WTC11 (cell line): ENCODE measurements around the gene MGMT. TPM values are rescaled to one million over a fixed set of nuclear protein-coding genes. Genes with fewer than 3 reads are reported as not detected.
A peak's percentile ranks its signal among the peaks of the same experiment; 100 is the strongest.

Experiments
- ATAC-seq: fragments of 200-7000 bp; cut with Tn5 transposase; 2 replicates; pipeline ENCODE4 v1.10.0; 2021; ENCODE audit warnings: mild to moderate bottlenecking, moderate library complexity
- CTCF ChIA-PET: fragments of 300-600 bp; sonication (Branson Sonifier 250); formaldehyde crosslinking; loops from one replicate; lab custom pipeline; 2021; ENCODE audit warnings: antibody characterized with exemption; lab: Charles Lee
- POLR2A ChIA-PET: fragments of 350-600 bp; sonication (Branson Sonifier 250); formaldehyde crosslinking; loops from one replicate; lab custom pipeline; 2021; ENCODE audit warnings: antibody characterized with exemption; lab: Charles Lee
- DNase-seq: peaks from one replicate; pipeline ENCODE4 v3.0.0; 2021; ENCODE audit warnings: low spot score
- H3K27ac Mint-ChIP-seq: 2 replicates; pipeline ENCODE4 v1.8.0; 2021; ENCODE audit warnings: mixed read lengths
- H3K27me3 Mint-ChIP-seq: 2 replicates; pipeline ENCODE4 v1.8.0; 2021; ENCODE audit warnings: low read depth, mild to moderate bottlenecking, moderate library complexity, mixed read lengths
- H3K36me3 Mint-ChIP-seq: 2 replicates; pipeline ENCODE4 v1.8.0; 2021; ENCODE audit warnings: mixed read lengths
- H3K4me1 Mint-ChIP-seq: 2 replicates; pipeline ENCODE4 v1.8.0; 2022; ENCODE audit warnings: mixed read lengths
- H3K4me3 Mint-ChIP-seq: 2 replicates; pipeline ENCODE4 v1.8.0; 2021; ENCODE audit warnings: mild to moderate bottlenecking, moderate library complexity, mixed read lengths
- H3K9me3 Mint-ChIP-seq: 2 replicates; pipeline ENCODE4 v1.8.0; 2021; ENCODE audit warnings: mixed read lengths
- ERG ChIP-seq: fragments of 250-450 bp; sonication (Bioruptor Pico); IDR thresholded peaks from 2 replicates; pipeline ENCODE4 v1.8.0; 2021; ENCODE audit warnings: mild to moderate bottlenecking
- ESRRA ChIP-seq: sonication (generic); formaldehyde crosslinking; IDR thresholded peaks from 2 replicates; pipeline ENCODE4 v1.8.1; 2022; ENCODE audit warnings: mild to moderate bottlenecking, missing genetic modification reagents, borderline replicate concordance
- GTF2I ChIP-seq: fragments of 250-450 bp; sonication (Bioruptor Pico); conservative IDR thresholded peaks from 2 replicates; pipeline ENCODE4 v1.4.0; 2021; ENCODE audit warnings: mild to moderate bottlenecking
- IRF1 ChIP-seq: sonication (generic); formaldehyde crosslinking; IDR thresholded peaks from 2 replicates; pipeline ENCODE4 v1.8.0; 2023; ENCODE audit warnings: missing genetic modification reagents
- IRF2 ChIP-seq: sonication (generic); formaldehyde crosslinking; IDR thresholded peaks from 2 replicates; pipeline ENCODE4 v1.8.0; 2022; ENCODE audit warnings: low read depth, missing genetic modification reagents, borderline replicate concordance
- KAT7 ChIP-seq: sonication (generic); formaldehyde crosslinking; IDR thresholded peaks from 2 replicates; pipeline ENCODE4 v1.8.1; 2023; ENCODE audit warnings: missing genetic modification reagents, mild to moderate bottlenecking, borderline replicate concordance
- MYBL2 ChIP-seq: sonication (generic); formaldehyde crosslinking; IDR thresholded peaks from 2 replicates; pipeline ENCODE4 v1.8.1; 2023; ENCODE audit warnings: mild to moderate bottlenecking, moderate library complexity, missing genetic modification reagents
- NR2C2 ChIP-seq: sonication (generic); formaldehyde crosslinking; IDR thresholded peaks from 2 replicates; pipeline ENCODE4 v1.8.0; 2022; ENCODE audit warnings: mild to moderate bottlenecking, missing genetic modification reagents
- NR3C1 ChIP-seq: sonication (generic); formaldehyde crosslinking; conservative IDR thresholded peaks from 2 replicates; pipeline ENCODE4 v1.8.1; 2023; ENCODE audit warnings: low read depth, mild to moderate bottlenecking, missing genetic modification reagents
- RELA ChIP-seq: sonication (generic); formaldehyde crosslinking; IDR thresholded peaks from 2 replicates; pipeline ENCODE4 v1.8.1; 2022; ENCODE audit warnings: missing genetic modification reagents, mild to moderate bottlenecking, borderline replicate concordance
- SMAD3 ChIP-seq: sonication (generic); formaldehyde crosslinking; IDR thresholded peaks from 2 replicates; pipeline ENCODE4 v1.8.0; 2022; ENCODE audit warnings: missing genetic modification reagents, mild to moderate bottlenecking, borderline replicate concordance
- SMAD4 ChIP-seq: sonication (generic); formaldehyde crosslinking; IDR thresholded peaks from 2 replicates; pipeline ENCODE4 v1.8.0; 2022; ENCODE audit warnings: mild to moderate bottlenecking, missing genetic modification reagents
- SP1 ChIP-seq: sonication (generic); formaldehyde crosslinking; conservative IDR thresholded peaks from 2 replicates; pipeline ENCODE4 v1.8.1; 2022; ENCODE audit warnings: missing genetic modification reagents
- ZBTB43 ChIP-seq: sonication (generic); formaldehyde crosslinking; IDR thresholded peaks from 2 replicates; pipeline ENCODE4 v1.8.1; 2023; ENCODE audit warnings: mild to moderate bottlenecking, missing genetic modification reagents
- ZMAT4 ChIP-seq: fragments of 250-450 bp; sonication (Bioruptor Pico); IDR thresholded peaks from 2 replicates; pipeline ENCODE4 v1.9.0; 2021; ENCODE audit warnings: mild to moderate bottlenecking
- ZNF281 ChIP-seq: sonication (generic); formaldehyde crosslinking; IDR thresholded peaks from 2 replicates; pipeline ENCODE4 v1.8.0; 2023; ENCODE audit warnings: mild to moderate bottlenecking, missing genetic modification reagents
- ZNF425 ChIP-seq: fragments of 250-450 bp; sonication (Bioruptor Pico); conservative IDR thresholded peaks from 2 replicates; pipeline ENCODE4 v1.9.0; 2021; ENCODE audit warnings: mild to moderate bottlenecking
- total RNA-seq: library from RNA; stranded (reverse); gene quantifications from 3 replicates; pipeline ENCODE4 v1.2.3, GENCODE V29; 2021

The MGMT gene
- total RNA-seq, 1 experiment from 2014 or later, result 11.8 TPM

GRCh38 chr10:129709627-129710509 lies 242.8 kb downstream of the MGMT start:
- H3K36me3 Mint-ChIP-seq, result no peaks in the 10 kb centered on the region
- CTCF ChIA-PET, result interaction anchor here (1.0 to 2.2 kb wide), 4 partner anchors 7 to 335 kb away, joined by 3 to 14 read pairs (median 4); no protein-coding TSS in a partner anchor
- peak overlapping the region; percentile 49; the same call in 1 of the 2 replicates for H3K27ac Mint-ChIP-seq
- DNase-seq, result no peak
- POLR2A ChIA-PET, result no interaction called here
- TF ChIP-seq GTF2I (CRISPR knock-in tag) (no peak), IRF2 (CRISPR knock-in tag) (no peak), NR3C1 (CRISPR knock-in tag) (no peak), NR2C2 (no peak), MYBL2 (CRISPR knock-in tag) (no peak), ZMAT4 (no peak), ZNF281 (CRISPR knock-in tag) (no peak)
- no peak for ATAC-seq
- H3K27me3 Mint-ChIP-seq, result no peaks in the 10 kb centered on the region
- peaks cover 50% of the 10 kb centered on the region for H3K4me1 Mint-ChIP-seq
- no peaks in the 10 kb centered on the region for H3K9me3 Mint-ChIP-seq
- H3K4me3 Mint-ChIP-seq, result no peak overlapping the region

- Mint-ChIP-seq H3K4me3 (no peak overlapping the region), H3K27ac (peak overlapping the region; percentile 49; the same call in 1 of the 2 replicates), H3K36me3 (no peaks in the 10 kb centered on the region), H3K27me3 (no peaks in the 10 kb centered on the region), H3K4me1 (peaks cover 50% of the 10 kb centered on the region), H3K9me3 (no peaks in the 10 kb centered on the region)
- POLR2A ChIA-PET, result no interaction called here
- CTCF ChIA-PET, result interaction anchor here (1.0 to 2.2 kb wide), 4 partner anchors 8 to 1499 kb away, joined by 3 to 14 read pairs (median 4); no protein-coding TSS in a partner anchor
- ATAC-seq, result no peak
- TF ChIP-seq RELA (CRISPR knock-in tag) (no peak), SP1 (CRISPR knock-in tag) (no peak), IRF2 (CRISPR knock-in tag) (no peak), SMAD3 (CRISPR knock-in tag) (no peak), ZNF281 (CRISPR knock-in tag) (no peak), ZBTB43 (CRISPR knock-in tag) (no peak), KAT7 (CRISPR knock-in tag) (no peak), ESRRA (CRISPR knock-in tag) (no peak), GTF2I (CRISPR knock-in tag) (no peak), IRF1 (CRISPR knock-in tag) (no peak), ERG (CRISPR knock-in tag) (no peak), SMAD4 (CRISPR knock-in tag) (no peak), ZNF425 (CRISPR knock-in tag) (no peak)
- DNase-seq, result no peak
Measured at GRCh38 chr10:129710510-129710847, 243.4 kb downstream of the MGMT start.
